22Rv1 (cell line): ENCODE results near the gene KIRREL3.

Experiments used
- CTCF ChIP-seq: fragments of 450-650 bp; IDR thresholded peaks from 2 replicates; pipeline ENCODE4 v1.5.1; 2017; ENCODE audit warnings: mild to moderate bottlenecking
- ZFX ChIP-seq: fragments of 450-650 bp; IDR thresholded peaks from 2 replicates; pipeline ENCODE4 v1.6.1; 2017; ENCODE audit warnings: antibody characterized with exemption, borderline replicate concordance

- no peak for TF ChIP-seq CTCF
- TF ChIP-seq ZFX: no peak
Measured at GRCh38 chr11:127049486-127049885, 48.9 kb upstream of the KIRREL3 start.
